WTC11 (cell line): ENCODE measurements around the gene OSMR.

ENCODE experiments used
- JUN ChIP-seq: sonication (generic); formaldehyde crosslinking; IDR thresholded peaks from 2 replicates; pipeline ENCODE4 v1.8.0; 2023; ENCODE audit warnings: mild to moderate bottlenecking, missing genetic modification reagents
- NR2C2 ChIP-seq: sonication (generic); formaldehyde crosslinking; IDR thresholded peaks from 2 replicates; pipeline ENCODE4 v1.8.0; 2022; ENCODE audit warnings: mild to moderate bottlenecking, missing genetic modification reagents
- USF1 ChIP-seq: sonication (generic); formaldehyde crosslinking; IDR thresholded peaks from 2 replicates; pipeline ENCODE4 v1.8.0; 2022; ENCODE audit warnings: mild to moderate bottlenecking, missing genetic modification reagents
- TF ChIP-seq, protein P1 (sequence below): fragments of 200-600 bp; IDR thresholded peaks from 2 replicates; pipeline ENCODE4 v1.8.0; 2022; ENCODE audit warnings: antibody characterized with exemption
- TF ChIP-seq, protein P2 (sequence below): sonication (generic); formaldehyde crosslinking; IDR thresholded peaks from 2 replicates; pipeline ENCODE4 v1.8.1; 2023; ENCODE audit warnings: mild to moderate bottlenecking, missing genetic modification reagents, moderate library complexity
- TF ChIP-seq, protein P3 (sequence below): sonication (generic); formaldehyde crosslinking; IDR thresholded peaks from 2 replicates; pipeline ENCODE4 v1.8.0; 2022; ENCODE audit warnings: mild to moderate bottlenecking, missing genetic modification reagents

DNA sequence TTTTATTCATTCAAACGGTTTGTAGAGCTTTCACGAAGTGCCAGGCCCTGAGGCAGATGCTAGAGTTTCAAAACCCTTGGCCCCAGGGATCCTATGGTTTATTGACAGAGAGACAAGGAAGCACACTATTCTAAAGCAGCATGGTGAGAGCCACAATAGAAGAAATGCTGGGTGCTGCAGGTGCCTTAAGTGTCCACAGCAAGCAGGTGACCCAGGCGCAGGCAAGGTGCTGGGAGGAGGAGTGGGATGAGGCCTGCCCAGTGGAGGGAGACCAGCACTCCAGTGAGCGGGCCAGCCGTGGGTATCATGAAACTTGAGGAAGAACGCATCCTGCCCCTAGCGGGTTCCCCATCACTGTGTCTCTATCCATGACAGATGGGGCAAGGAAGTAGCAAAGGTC, 71.0 kb downstream of the OSMR start:
- TF ChIP-seq, protein P1, sequence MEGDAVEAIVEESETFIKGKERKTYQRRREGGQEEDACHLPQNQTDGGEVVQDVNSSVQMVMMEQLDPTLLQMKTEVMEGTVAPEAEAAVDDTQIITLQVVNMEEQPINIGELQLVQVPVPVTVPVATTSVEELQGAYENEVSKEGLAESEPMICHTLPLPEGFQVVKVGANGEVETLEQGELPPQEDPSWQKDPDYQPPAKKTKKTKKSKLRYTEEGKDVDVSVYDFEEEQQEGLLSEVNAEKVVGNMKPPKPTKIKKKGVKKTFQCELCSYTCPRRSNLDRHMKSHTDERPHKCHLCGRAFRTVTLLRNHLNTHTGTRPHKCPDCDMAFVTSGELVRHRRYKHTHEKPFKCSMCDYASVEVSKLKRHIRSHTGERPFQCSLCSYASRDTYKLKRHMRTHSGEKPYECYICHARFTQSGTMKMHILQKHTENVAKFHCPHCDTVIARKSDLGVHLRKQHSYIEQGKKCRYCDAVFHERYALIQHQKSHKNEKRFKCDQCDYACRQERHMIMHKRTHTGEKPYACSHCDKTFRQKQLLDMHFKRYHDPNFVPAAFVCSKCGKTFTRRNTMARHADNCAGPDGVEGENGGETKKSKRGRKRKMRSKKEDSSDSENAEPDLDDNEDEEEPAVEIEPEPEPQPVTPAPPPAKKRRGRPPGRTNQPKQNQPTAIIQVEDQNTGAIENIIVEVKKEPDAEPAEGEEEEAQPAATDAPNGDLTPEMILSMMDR: no peak
- TF ChIP-seq, protein P2, sequence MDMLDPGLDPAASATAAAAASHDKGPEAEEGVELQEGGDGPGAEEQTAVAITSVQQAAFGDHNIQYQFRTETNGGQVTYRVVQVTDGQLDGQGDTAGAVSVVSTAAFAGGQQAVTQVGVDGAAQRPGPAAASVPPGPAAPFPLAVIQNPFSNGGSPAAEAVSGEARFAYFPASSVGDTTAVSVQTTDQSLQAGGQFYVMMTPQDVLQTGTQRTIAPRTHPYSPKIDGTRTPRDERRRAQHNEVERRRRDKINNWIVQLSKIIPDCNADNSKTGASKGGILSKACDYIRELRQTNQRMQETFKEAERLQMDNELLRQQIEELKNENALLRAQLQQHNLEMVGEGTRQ (CRISPR knock-in tag): no peak
- no peak for TF ChIP-seq JUN (CRISPR knock-in tag)
- TF ChIP-seq USF1 (CRISPR knock-in tag): no peak
- TF ChIP-seq, protein P3, sequence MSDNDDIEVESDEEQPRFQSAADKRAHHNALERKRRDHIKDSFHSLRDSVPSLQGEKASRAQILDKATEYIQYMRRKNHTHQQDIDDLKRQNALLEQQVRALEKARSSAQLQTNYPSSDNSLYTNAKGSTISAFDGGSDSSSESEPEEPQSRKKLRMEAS (CRISPR knock-in tag): no peak
- no peak for TF ChIP-seq NR2C2
